Stimulated activated CD4-positive, alpha-beta T cell treated with anti-CD3 and anti-CD28 coated beads, Interleukin-4, amount 100 ng/mL, for 4 hours (primary cell): ENCODE results near the gene MRPL23.

ENCODE experiments used
- DNase-seq, 2 experiments: peaks; one replicate each; pipeline ENCODE4 v3.0.0-alpha.2; 2020

MRPL23 gene

DNA sequence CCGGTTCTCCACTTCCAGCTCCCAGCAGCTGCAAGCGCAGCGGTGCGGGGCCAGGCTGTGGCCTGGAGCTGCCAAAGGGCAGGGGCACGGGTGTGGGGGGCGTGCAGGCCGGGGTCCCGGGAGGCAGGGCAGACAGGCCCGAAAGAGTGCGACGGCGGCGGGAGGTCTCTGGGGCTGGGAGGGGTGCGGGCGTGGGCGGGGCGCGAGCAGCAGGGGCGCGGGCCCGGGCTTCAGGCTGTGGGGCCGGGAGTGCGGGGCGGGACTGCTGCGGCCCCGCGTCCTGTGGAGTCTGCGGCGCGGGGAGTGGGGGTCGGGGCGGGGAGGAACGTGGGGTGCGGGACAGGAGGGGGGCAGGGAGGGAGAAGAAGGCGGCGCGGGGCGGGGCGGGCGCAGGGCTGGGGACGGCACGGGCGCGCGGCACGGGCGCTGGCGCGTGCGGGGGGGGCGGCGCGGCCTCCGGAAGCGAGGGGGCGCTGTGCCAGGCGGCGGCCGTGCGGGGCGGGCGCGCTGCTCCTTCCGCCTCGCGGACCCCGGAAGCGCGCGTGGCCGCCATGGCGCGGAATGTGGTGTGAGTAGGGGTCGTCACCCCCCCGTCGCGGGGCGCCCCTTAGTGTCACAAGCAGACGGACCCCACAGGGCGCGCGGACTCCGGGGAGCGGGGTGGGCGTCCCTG is at the start of gene MRPL23:
Gene MRPL23 (plus strand): TSS at position 521 of the 673 bp plus-strand sequence. CDS start 31 bp downstream, at position 552.
- peak; percentile 39 to 48 for DNase-seq

DNA sequence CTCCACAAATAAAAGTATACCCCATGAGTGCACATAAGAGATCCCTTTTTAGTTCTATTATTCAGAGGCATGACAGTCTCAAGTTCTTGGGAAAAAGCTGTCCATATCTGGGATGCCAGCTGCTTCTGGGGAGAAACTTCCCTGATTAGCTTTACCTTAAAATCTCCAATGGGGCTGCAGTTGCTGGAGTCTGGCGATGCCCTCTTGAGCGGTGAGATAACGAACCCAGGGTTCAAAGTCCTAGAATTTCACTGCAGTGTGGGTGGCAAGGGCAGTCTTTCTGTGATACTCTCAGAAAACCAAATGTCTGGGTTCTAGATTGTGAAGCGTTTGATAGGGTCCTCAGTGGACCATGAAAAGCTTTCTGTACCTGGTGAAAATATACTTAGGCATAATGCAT is 48.0 kb upstream of the MRPL23 start:
- no peak for DNase-seq

GRCh38 chr11:1899686-1900085 is 47.4 kb upstream of the MRPL23 start:
- DNase-seq = no peak

GRCh38 chr11:1906181-1906580 is 41.0 kb upstream of the MRPL23 start:
- no peak for DNase-seq

GRCh38 chr11:1906611-1907423 is 40.3 kb upstream of the MRPL23 start:
- DNase-seq = no peak

DNA sequence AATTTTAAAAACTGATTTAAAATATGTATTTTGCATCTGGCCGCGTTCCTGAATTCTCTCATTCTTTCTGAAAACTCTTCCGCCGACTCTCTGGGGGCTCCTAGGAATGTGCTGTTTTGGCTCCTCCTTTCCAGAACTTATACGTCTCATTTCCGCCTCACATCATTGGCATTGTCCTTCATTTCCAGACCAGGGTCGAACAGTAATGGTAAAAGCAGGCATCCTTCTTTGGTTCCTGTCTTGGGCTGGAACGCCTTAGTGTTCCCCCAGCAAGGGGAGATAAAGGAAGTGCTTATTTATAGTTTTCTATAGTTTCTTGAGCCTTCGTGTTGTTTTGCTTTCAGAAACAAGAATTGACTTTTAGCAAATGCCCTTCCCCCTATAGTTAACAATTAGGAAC is 38.5 kb upstream of the MRPL23 start:
- DNase-seq = no peak

GRCh38 chr11:1909524-1909923 is 37.6 kb upstream of the MRPL23 start:
- no peak for DNase-seq

DNA sequence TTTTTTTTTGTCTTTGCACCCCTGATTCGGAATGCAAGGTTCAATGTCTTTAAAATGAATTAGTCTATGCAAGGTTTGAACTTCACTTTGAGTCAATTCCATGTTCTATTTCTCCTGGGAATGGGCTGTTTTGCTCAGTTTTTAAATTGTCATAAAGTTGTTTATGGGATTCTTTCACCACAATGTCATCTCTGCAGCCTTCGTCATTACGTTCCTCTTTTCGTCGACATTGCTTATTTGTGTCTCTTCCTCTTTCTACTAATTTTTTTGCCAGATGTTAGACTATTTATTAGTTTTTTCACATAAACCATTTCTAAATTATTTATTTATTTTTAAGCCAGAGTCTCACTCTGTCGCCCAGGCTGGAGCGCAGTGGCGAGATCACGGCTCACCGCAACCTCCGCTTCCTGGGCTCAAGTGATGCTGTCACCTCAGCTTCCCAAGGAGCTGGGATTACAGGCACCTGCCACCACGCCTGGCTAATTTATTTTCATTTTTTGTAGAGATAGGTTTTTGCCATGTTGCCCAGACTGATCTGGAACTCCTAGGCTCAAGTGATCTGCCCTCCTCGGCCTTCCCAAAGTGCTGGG is 34.7 kb upstream of the MRPL23 start:
- DNase-seq = no peak

DNA sequence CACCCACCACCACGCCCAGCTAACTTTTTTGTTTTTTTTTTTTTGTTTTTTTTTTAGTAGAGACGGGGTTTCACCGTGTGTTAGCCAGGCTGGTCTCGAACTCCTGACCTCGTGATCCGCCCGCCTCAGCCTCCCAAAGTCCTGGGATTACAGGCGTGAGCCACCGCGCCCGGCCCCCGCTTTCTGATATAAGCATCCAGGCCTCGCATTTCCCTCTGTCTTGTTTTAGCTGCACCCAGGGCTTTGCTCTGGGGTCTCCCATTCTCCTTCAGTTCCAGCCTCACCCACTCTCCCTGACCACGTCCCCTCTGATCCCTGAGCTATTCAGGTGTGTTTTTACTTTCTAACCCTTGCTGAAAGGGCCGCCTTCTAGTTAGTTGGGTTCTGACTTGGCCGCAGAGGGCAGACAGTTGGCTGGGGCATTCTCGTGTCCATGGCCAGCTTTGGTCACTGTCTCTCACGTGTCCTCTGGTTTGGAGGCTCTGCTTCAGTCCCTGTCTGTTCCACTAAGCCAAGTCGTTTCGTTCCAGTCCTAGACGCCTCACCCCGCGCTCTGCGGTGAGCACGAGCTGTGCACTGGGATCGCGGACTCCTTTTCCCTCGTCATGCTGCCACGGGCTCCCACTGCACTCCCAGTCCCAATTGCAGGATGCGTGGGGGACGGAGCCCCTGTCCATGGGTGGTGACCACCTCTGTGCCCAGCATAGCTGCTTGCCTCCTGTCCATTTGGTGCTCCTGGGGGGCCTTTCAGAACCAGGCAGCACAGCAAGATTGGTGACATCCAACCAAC is 33.7 kb upstream of the MRPL23 start:
- DNase-seq = no peak

DNA sequence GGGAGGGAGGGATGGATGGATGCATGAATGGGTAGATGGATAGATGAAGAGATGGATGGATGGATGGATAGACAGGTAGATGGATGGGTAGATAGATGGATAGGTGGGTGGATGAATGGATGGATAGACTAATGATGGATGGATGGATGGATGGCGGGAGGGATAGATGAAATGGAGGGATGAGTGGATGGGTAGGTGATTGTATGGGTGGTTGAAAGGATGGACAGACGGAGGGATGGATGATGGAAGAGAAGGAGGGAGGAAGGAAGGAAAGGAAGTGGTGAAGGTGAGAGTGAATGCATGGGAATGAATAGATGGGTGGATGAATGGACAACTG is 31.4 kb upstream of the MRPL23 start:
- DNase-seq = no peak

DNA sequence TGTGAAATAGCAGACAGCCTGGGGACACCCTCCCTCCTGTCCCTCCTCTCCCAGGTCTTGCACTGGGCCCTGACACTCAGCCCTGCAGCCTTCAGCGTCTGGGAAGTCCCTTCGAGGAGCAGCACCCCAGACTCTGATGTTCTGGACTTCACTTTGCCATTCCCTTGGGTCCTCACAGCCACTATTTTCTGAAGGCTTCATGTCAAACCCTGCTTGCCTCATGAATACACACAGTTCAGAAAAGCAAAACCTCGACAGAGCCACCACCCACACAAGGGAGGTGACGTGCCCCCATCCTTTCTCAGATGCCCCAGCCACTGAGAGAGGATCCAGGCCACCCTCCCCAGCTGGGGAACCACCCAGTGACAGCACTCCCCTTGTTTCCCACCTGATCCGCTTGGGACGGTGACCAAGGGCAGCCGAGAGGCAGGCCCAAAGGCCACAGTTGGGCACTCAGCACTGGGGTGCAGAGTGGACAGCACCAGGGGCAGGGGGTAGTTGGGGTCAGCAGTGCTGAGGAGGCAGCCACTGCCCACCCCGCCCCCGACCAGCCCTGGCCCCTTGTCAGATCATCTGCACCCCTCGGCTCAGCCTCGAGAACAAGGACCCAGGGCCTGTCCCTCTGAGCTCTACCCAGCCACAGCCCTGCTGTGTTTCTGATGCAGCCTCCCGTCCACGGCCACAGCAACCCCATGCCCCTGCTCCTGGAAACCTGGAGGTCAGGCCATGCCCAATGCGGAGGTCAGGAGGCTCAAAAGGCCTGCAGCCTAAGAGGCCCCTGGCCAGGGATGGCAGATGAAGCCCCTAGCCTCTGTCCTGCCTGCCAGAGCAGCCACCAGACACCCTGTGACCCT is 30.8 kb upstream of the MRPL23 start:
- no peak for DNase-seq

DNA sequence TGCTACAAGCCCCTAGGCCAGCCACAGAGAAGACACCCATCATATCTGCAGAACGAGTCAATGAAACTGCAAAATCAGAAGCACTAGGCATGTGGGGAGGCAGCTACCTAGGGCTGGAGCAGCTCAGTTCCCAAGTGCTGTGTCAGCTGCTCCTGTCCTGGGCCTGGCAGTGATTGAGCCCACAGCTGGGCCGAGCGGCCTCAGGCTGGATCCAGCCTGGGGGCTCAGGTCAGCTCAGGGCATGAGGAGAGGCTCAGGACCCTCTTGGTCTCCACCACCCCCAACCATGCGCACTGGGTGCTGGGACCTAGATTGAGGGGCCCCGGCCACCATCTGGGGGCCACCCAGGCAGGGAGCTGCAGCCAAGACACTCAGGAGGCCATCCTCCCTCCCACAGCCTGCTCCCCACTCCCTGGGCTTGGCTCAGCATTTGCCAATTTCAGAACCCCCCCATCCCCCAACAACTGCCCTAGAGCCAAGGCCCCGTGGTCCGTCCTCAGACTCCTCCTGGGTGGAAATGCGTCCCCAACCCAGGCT is 30.1 kb upstream of the MRPL23 start:
- no peak for DNase-seq

- DNase-seq = no peak
These were observed 29.4 kb upstream of the MRPL23 start for GRCh38 chr11:1917523-1918435.

DNA sequence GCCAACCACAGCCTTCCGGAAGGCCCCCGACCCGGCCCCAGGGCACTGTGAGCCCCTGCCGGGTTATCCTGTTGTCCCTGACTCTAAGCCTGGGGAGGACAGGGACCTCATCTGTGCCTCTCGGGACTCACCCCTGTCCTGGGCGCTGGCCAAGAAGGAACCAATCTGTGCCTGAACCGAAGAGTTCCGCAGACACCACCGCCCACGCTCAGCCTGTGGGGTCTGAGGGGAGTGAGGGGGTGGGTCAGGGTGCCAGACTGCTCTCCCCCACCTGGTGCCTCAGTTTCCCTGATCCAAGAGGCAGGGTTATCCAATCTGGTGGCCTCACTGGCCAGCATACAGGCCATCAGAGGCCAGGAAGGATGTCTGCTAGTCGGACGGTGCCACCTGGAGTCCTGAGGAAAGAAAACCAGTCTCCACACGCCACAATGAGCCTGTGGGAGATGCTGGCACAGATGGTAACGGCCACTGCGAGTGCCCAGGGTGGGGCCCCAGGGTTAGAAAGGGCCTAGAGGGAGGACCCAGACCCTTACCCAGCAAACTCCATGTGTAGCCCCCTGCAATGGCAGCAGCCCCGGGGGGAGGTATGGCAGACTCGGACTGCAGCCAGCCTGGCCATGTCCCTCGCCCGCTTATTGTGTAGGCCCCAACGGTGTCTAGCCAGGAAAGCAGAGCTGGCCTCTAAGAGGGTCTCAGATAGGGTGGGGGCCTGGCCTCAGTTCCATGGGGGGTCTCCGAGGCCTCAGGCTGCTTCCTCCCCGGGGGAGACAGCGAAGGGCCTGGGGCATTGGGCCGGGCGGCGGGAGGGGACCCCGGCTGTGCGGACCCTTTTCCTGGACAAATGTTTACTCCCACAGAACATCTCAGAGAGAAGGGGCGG is 28.5 kb upstream of the MRPL23 start:
- DNase-seq = no peak

DNA sequence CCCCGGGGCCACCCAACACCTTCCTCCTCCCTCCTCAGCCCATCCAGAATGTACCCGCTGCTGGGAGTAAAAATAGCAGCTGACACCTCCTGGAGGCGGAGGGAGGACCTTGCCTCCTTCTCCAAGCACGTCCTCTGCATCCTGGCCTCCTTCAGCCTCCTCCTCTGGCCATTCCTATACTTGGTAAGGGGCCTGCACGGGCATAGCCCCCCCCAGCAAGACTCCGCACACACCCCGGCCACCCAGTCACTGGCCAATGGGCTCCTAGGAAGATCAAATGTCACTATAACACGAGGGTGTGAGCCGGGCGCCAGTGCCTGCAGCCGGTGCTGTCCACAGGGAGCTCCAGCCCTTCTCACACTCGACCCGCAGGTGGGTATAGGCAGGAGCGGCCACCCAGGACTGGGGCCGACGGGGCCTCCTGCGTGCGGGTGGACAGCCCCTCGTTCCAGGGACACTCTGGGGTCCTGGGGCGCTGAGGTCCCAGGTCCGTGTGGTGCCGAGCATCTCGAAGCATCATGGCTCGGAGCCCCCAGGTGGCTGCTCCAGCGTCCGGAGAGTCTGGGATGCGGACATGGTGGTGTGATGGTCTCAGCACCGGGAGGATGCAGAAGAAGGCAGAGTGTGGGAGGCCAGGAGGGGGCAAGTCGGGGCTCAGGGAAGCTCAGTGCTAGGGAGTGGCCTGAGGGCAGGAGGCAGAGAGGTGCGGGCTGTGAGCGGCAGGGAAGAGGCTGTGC is 27.6 kb upstream of the MRPL23 start, which contains the start of gene TNNT3:
Gene TNNT3 (plus strand): TSS at position 313 of the 737 bp plus-strand sequence. CDS start 3,172 bp downstream, outside the sequence.
- DNase-seq = no peak

DNA sequence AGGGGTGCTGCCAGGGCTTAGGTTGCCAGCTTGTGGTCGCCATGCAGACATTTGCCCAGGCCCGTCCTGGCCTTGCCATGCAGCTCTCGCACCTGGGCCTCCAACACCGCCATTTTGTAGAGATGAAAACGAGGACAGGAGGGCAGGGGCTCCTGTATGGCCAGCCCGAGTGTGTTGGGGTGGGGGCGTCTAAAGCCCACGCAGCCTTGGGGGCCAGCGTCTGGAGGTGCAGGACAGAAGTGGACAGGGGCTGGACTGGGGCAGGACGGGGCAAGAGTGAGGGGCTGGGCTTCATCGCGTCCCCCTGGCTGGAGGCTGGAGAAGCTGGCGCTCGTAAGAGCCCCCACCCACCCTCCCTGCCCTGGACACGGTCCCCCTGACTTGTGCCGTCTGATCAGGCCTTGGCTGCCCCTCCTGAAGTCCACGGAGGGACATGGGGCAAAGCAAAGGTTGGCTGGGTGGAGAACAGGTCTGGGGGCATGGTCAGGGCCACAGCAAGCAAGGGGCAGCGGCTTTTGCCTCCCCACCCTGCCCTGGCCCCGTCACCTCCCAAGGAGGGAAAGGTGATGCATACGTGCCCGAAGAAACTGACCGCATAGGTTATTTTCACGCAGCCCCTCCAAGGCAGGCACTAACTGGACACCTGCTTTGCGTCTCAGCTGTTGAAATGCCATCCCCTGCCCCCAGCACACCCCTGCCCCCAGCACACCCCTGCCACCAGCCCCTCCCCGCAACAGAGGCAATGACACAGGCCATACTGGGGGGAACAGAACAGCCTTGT is 26.8 kb upstream of the MRPL23 start:
- no peak for DNase-seq

DNA sequence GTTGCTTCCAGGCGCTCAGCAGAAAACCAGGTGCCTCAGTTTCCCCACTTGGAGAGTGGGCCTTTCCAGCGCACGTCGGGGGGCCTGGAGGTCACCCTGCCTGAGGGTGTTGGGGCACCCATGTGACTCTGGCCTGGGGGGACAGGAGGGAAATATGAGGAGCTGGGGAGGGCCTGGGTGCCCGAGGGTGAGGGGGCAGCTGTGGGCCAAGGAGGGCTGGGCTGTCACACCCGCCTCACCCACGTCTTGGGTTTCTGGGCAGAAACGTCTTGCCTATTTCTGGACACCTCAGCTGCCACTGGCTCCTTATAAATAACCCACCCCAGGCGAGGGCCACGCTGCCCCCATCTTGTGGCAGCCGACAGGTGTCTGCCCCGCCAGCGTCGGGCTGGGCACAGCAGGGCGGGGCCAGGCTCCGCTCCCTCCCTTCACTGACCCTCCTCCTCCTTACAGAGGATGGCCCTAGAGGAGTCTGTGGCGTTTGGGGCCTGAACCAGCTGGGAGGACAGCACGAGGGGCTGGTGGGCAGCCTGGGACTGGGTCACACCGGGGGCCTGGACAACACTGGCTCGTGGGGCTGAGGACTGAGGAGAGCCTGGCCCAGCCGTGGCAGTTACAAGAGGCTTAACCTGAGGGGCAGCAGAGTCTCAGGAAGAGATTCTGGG is 26.1 kb upstream of the MRPL23 start:
- no peak for DNase-seq
